AG04450 (cell line): Measurements from ENCODE around the gene GSG1L. TPM values are rescaled to one million over a fixed set of nuclear protein-coding genes. Genes with fewer than 3 reads are reported as not detected.

Experiments
- CTCF ChIA-PET: fragments of 300-600, 350-600 bp; formaldehyde crosslinking; extraction: SDS; loops from one replicate; lab custom pipeline; 2022; ENCODE audit warnings: antibody characterized with exemption, inconsistent platforms; lab: Charles Lee
- POLR2A ChIA-PET: fragments of 350-600 bp; formaldehyde crosslinking; extraction: SDS; loops from one replicate; lab custom pipeline; 2021; ENCODE audit warnings: antibody characterized with exemption, inconsistent platforms; lab: Yijun Ruan, JAX
- DNase-seq: peaks from one replicate; pipeline ENCODE4 v3.0.0-alpha.2; 2011; ENCODE audit warnings: low read depth, low spot score
- H3K27ac ChIP-seq: one replicate; pipeline ENCODE4 v1.5.1; 2012; ENCODE audit warnings: low read depth, low read length, control low read depth
- H3K27me3 ChIP-seq: one replicate; pipeline ENCODE4 v1.6.0; 2012; ENCODE audit warnings: low read length; ENCODE audit not compliant: control insufficient read depth, insufficient read depth
- H3K4me3 ChIP-seq: 2 replicates; pipeline ENCODE4 v1.5.1; 2011; ENCODE audit warnings: mild to moderate bottlenecking, low read depth, low read length, control low read depth
- H3K9me3 ChIP-seq: 2 replicates; pipeline ENCODE4 v1.5.1; 2012; ENCODE audit warnings: low read length; ENCODE audit not compliant: control insufficient read depth, insufficient read depth
- CTCF ChIP-seq: IDR thresholded peaks from 2 replicates; pipeline ENCODE4 v1.5.1; 2011; ENCODE audit warnings: low read depth, low read length, control low read depth, inconsistent platforms
- polyA plus RNA-seq: library from polyadenylated mRNA; depleted of rRNA; stranded (reverse); fragments of >200 nt; gene quantifications from 2 replicates; pipeline ENCODE4 v1.2.3, GENCODE V29; 2011

GSG1L gene
- polyA plus RNA-seq, 1 experiment, result not detected

GRCh38 chr16:27781981-27782880 lies 281.3 kb downstream of the GSG1L start:
- ChIA-PET POLR2A (no interaction called here), CTCF (no interaction called here)
- no peaks in the 10 kb centered on the region for H3K9me3 ChIP-seq
- H3K4me3 ChIP-seq, result no peak overlapping the region
- no peaks in the 10 kb centered on the region for H3K27me3 ChIP-seq
- TF ChIP-seq CTCF, result no peak
- no peak for DNase-seq
- H3K27ac ChIP-seq, result no peak overlapping the region

- H3K9me3 ChIP-seq, result no peaks in the 10 kb centered on the region
- POLR2A ChIA-PET, result no interaction called here
- TF ChIP-seq CTCF, result no peak
- CTCF ChIA-PET, result no interaction called here
- H3K27me3 ChIP-seq, result no peaks in the 10 kb centered on the region
- H3K27ac ChIP-seq, result no peak overlapping the region
- no peak for DNase-seq
- H3K4me3 ChIP-seq, result no peak overlapping the region
These were observed 282.4 kb downstream of the GSG1L start for GRCh38 chr16:27781195-27781524.

- no peak for DNase-seq
- no peak for TF ChIP-seq CTCF
These were observed 282.9 kb downstream of the GSG1L start for GRCh38 chr16:27780468-27781194.

GRCh38 chr16:27779641-27780164 lies 283.8 kb downstream of the GSG1L start:
- Histone ChIP-seq H3K27ac (no peak overlapping the region), H3K9me3 (no peaks in the 10 kb centered on the region), H3K4me3 (no peak overlapping the region), H3K27me3 (no peaks in the 10 kb centered on the region)
- CTCF ChIA-PET, result interaction anchor here (0.5 to 2.3 kb wide), 28 partner anchors 8 to 442 kb away, joined by 3 to 69 read pairs (median 4); no protein-coding TSS in a partner anchor
- POLR2A ChIA-PET, result interaction anchor here (0.6 kb wide), 1 partner anchor 1391 kb away, joined by 3 read pairs; no protein-coding TSS in a partner anchor
- TF ChIP-seq CTCF, result peak; percentile 75
- DNase-seq, result no peak

More at GRCh38 chr16:27780468-27781194, 282.9 kb downstream of the GSG1L start:
- no peak overlapping the region for H3K27ac ChIP-seq
- no peaks in the 10 kb centered on the region for H3K9me3 ChIP-seq
- H3K27me3 ChIP-seq, result no peaks in the 10 kb centered on the region
- ChIA-PET CTCF (interaction anchor here (0.5 to 2.3 kb wide), 21 partner anchors 9 to 441 kb away, joined by 3 to 69 read pairs (median 5); no protein-coding TSS in a partner anchor), POLR2A (interaction anchor here (0.6 kb wide), 1 partner anchor 1392 kb away, joined by 3 read pairs; no protein-coding TSS in a partner anchor)
- no peak overlapping the region for H3K4me3 ChIP-seq
